Liver (tissue), 9 donors: ENCODE data around the gene CHMP3. TPM values are rescaled to one million over a fixed set of nuclear protein-coding genes. Genes with fewer than 3 reads are reported as not detected.
A peak's percentile ranks its signal among the peaks of the same experiment; 100 is the strongest.
"Not testable (repeated sequence)": the region's sequence is repeated elsewhere in the genome, so short reads cannot be mapped to it uniquely, and the experiment has no call there.

Experiments used
- DNase-seq: peaks from one replicate; pipeline ENCODE4 v3.0.0-alpha.2; 2017; ENCODE audit warnings: low spot score
- H3K27ac ChIP-seq, 2 donors: one replicate each; pipeline ENCODE4 v1.7.0; 2013; ENCODE audit warnings: inconsistent platforms in 2 of 2, low read length in 2 of 2, control low read depth in 1 of 2, low read depth in 1 of 2, mild to moderate bottlenecking in 1 of 2
- H3K27me3 ChIP-seq, 4 donors: one replicate each; pipeline versions ENCODE4 v1.6.1 to v1.7.0; 2013; ENCODE audit warnings: low read length in 3 of 4, inconsistent platforms in 1 of 4, mild to moderate bottlenecking in 1 of 4, moderate library complexity in 1 of 4; ENCODE audit not compliant: control insufficient read depth in 4 of 4, insufficient read depth in 4 of 4
- H3K36me3 ChIP-seq, 4 donors: one replicate each; pipeline versions ENCODE4 v1.6.1 to v1.7.0; 2013; ENCODE audit warnings: low read length in 3 of 4, mild to moderate bottlenecking in 3 of 4, low read depth in 1 of 4, moderate library complexity in 1 of 4; ENCODE audit not compliant: control insufficient read depth in 4 of 4, insufficient read depth in 3 of 4
- H3K4me1 ChIP-seq, 4 donors: one replicate each; pipeline versions ENCODE4 v1.6.1 to v1.7.0; 2013; ENCODE audit warnings: low read length in 3 of 4, mild to moderate bottlenecking in 3 of 4, moderate library complexity in 1 of 4; ENCODE audit not compliant: control insufficient read depth in 4 of 4, insufficient read depth in 4 of 4
- H3K4me3 ChIP-seq, 3 donors: one replicate each; pipeline versions ENCODE4 v1.6.1 to v1.7.0; 2013; ENCODE audit warnings: low read length in 3 of 3, control low read depth in 1 of 3, low read depth in 1 of 3, mild to moderate bottlenecking in 1 of 3
- H3K9ac ChIP-seq, 2 donors: one replicate each; pipeline ENCODE4 v1.7.0; 2013; ENCODE audit warnings: low read length in 2 of 2, mild to moderate bottlenecking in 2 of 2, moderate library complexity in 2 of 2, control low read depth in 1 of 2, low read depth in 1 of 2
- H3K9me3 ChIP-seq, 4 donors: one replicate each; pipeline versions ENCODE4 v1.6.1 to v1.7.0; 2013; ENCODE audit warnings: low read length in 3 of 4; ENCODE audit not compliant: control insufficient read depth in 4 of 4
- ATF3 ChIP-seq: IDR thresholded peaks from 2 replicates; pipeline ENCODE4 v1.6.1; 2016; ENCODE audit warnings: antibody characterized with exemption
- CTCF ChIP-seq: fragments of 150-350 bp; IDR thresholded peaks from 2 replicates; pipeline ENCODE4 v1.5.1; 2017; ENCODE audit warnings: improper control_type of control experiment, low read depth, low read length; ENCODE audit not compliant: missing input control
- EGR1 ChIP-seq, 2 donors: IDR thresholded peaks; 2 replicates each; pipeline ENCODE4 v1.6.1; 2016 to 2018; ENCODE audit warnings: antibody characterized with exemption in 2 of 2, low read depth in 2 of 2
- FOXA1 ChIP-seq: IDR thresholded peaks from 2 replicates; pipeline ENCODE4 v1.6.1; 2016; ENCODE audit warnings: antibody characterized with exemption
- FOXA2 ChIP-seq: IDR thresholded peaks from 2 replicates; pipeline ENCODE4 v1.6.1; 2016; ENCODE audit warnings: antibody characterized with exemption
- GABPA ChIP-seq, 2 donors: IDR thresholded peaks in 1 of 2; conservative IDR thresholded peaks in 1 of 2; 2 replicates each; pipeline ENCODE4 v1.6.1; 2016; ENCODE audit warnings: antibody characterized with exemption in 2 of 2, mild to moderate bottlenecking in 1 of 2, moderate library complexity in 1 of 2
- HNF4A ChIP-seq, 2 donors: conservative IDR thresholded peaks; 2 replicates each; pipeline ENCODE4 v1.6.1; 2016; ENCODE audit warnings: antibody characterized with exemption in 2 of 2, mild to moderate bottlenecking in 2 of 2
- JUND ChIP-seq, 2 donors: IDR thresholded peaks; 2 replicates each; pipeline ENCODE4 v1.6.1; 2016; ENCODE audit warnings: antibody characterized with exemption in 2 of 2
- NR2F2 ChIP-seq: IDR thresholded peaks from 2 replicates; pipeline ENCODE4 v1.6.1; 2016; ENCODE audit warnings: antibody characterized with exemption
- RAD21 ChIP-seq, 2 donors: IDR thresholded peaks; 2 replicates each; pipeline ENCODE4 v1.6.1; 2016; ENCODE audit warnings: antibody characterized with exemption in 2 of 2, mild to moderate bottlenecking in 2 of 2
- REST ChIP-seq: IDR thresholded peaks from 2 replicates; pipeline ENCODE4 v1.6.1; 2016; ENCODE audit warnings: antibody characterized with exemption, mild to moderate bottlenecking
- RXRA ChIP-seq, 2 donors: IDR thresholded peaks; 2 replicates each; pipeline ENCODE4 v1.6.1; 2017 to 2018; ENCODE audit warnings: antibody characterized with exemption in 2 of 2, mild to moderate bottlenecking in 1 of 2
- SP1 ChIP-seq: IDR thresholded peaks from 2 replicates; pipeline ENCODE4 v1.6.1; 2018; ENCODE audit warnings: antibody characterized with exemption, mild to moderate bottlenecking
- TAF1 ChIP-seq: conservative IDR thresholded peaks from 2 replicates; pipeline ENCODE4 v1.6.1; 2016; ENCODE audit warnings: antibody characterized with exemption, mild to moderate bottlenecking
- YY1 ChIP-seq: IDR thresholded peaks from 2 replicates; pipeline ENCODE4 v1.6.1; 2016; ENCODE audit warnings: antibody characterized with exemption, mild to moderate bottlenecking
- WGBS: extraction: QIAGEN DNeasy Blood & Tissue Kit; methylation state at CpG from one replicate; pipeline ENCODE4 v1.1.7; 2013; 5-methylcytosine and 5-hydroxymethylcytosine counted together
- polyA plus RNA-seq, 2 donors: library from polyadenylated mRNA; stranded (reverse) in 1 of 2; unstranded in 1 of 2; fragments of 200-250 nt in 1 of 2; fragments of >200 nt in 1 of 2; fragmentation: Nextera tagmentation in 1 of 2; extraction: Ambion mirVana in 1 of 2; gene quantifications; one replicate each; pipeline versions ENCODE4 v1.2.1 to v1.2.3, GENCODE V29; 2013 to 2015
- total RNA-seq, 2 donors: library from RNA; depleted of rRNA; stranded (reverse); fragments of >200 nt; gene quantifications; one replicate each; pipeline ENCODE4 v1.2.3, GENCODE V29; 2014
- donor health status: healthy.
- donor health status: healthy.
- donor health status: healthy.
- donor health status: healthy.
- donor health status: healthy.

The CHMP3 gene
- total and polyA plus RNA-seq, 4 donors, result 20.6 to 25.1 (median 24.0) TPM

GRCh38 chr2:86592547-86593230 lies 29.4 kb upstream of the CHMP3 start (continued):
- TF ChIP-seq RXRA (IDR thresholded peaks at IDR 0.05), result no peak

- H3K36me3 ChIP-seq, H3K4me3 ChIP-seq, H3K9me3 ChIP-seq, DNase-seq, H3K4me1 ChIP-seq, H3K27me3 ChIP-seq, H3K9ac ChIP-seq, H3K27ac ChIP-seq: not testable (repeated sequence)
- 97% methylated on average over 5 of the region's 5 CpGs for WGBS
Measured at GRCh38 chr2:86589701-86590100, 26.5 kb upstream of the CHMP3 start.

- no peak overlapping the region for H3K27ac ChIP-seq
Measured at GRCh38 chr2:86584151-86584913, 21.1 kb upstream of the CHMP3 start.

GRCh38 chr2:86580560-86580959 lies 17.3 kb upstream of the CHMP3 start:
- no peaks in the 10 kb centered on the region for H3K9me3 ChIP-seq
- H3K9ac ChIP-seq, result no peak overlapping the region
- no peaks in the 10 kb centered on the region for H3K4me1 ChIP-seq
- TF ChIP-seq FOXA1 (no peak), NR2F2 (no peak), FOXA2 (no peak)
- no peaks in the 10 kb centered on the region for H3K36me3 ChIP-seq
- H3K27me3 ChIP-seq, result no peaks in the 10 kb centered on the region
- DNase-seq, result no peak
- no peak overlapping the region for H3K4me3 ChIP-seq
- H3K27ac ChIP-seq, result no peak overlapping the region

More at GRCh38 chr2:86584151-86584913, 21.1 kb upstream of the CHMP3 start:
- WGBS, result 80% methylated on average over 2 of the region's 2 CpGs
- no peak for DNase-seq
- peak; percentile 22 for TF ChIP-seq YY1
- no peak for TF ChIP-seq GABPA (IDR thresholded peaks at IDR 0.05 in 1 of 2, conservative IDR thresholded peaks at IDR 0.05 in 1 of 2)
- peak in 1 of 2 donors; percentile 14 for TF ChIP-seq RAD21 (IDR thresholded peaks at IDR 0.05)
- no peaks in the 10 kb centered on the region for H3K27me3 ChIP-seq
- no peaks in the 10 kb centered on the region for H3K9me3 ChIP-seq
- no peaks in the 10 kb centered on the region for H3K36me3 ChIP-seq
- no peak overlapping the region for H3K4me3 ChIP-seq
- H3K4me1 ChIP-seq, result no peaks in the 10 kb centered on the region
- H3K9ac ChIP-seq, result no peak overlapping the region

- H3K36me3 ChIP-seq, result no peaks in the 10 kb centered on the region
- 91% methylated on average over 2 of the region's 2 CpGs for WGBS
- DNase-seq, result no peak
- no peak overlapping the region for H3K27ac ChIP-seq
- H3K9me3 ChIP-seq, result no peaks in the 10 kb centered on the region
- H3K9ac ChIP-seq, result no peak overlapping the region
- H3K27me3 ChIP-seq, result no peaks in the 10 kb centered on the region
- H3K4me3 ChIP-seq, result no peak overlapping the region
- H3K4me1 ChIP-seq, result no peaks in the 10 kb centered on the region
- TF ChIP-seq REST (no peak), TAF1 (no peak), CTCF (no peak), RAD21 (IDR thresholded peaks at IDR 0.05) (no peak), GABPA (IDR thresholded peaks at IDR 0.05 in 1 of 2, conservative IDR thresholded peaks at IDR 0.05 in 1 of 2) (no peak), ATF3 (no peak), FOXA2 (no peak), YY1 (no peak), SP1 (no peak), JUND (IDR thresholded peaks at IDR 0.05) (no peak), HNF4A (conservative IDR thresholded peaks at IDR 0.05) (no peak), EGR1 (IDR thresholded peaks at IDR 0.05; ENCODE audit: low read depth in 2 of 2) (no peak)
Measured at GRCh38 chr2:86577817-86578456, 14.7 kb upstream of the CHMP3 start.
